ENCODE results near the gene TMIE. TPM values are rescaled to one million over a fixed set of nuclear protein-coding genes. Genes with fewer than 3 reads are reported as not detected.

Gene TMIE
- polyA plus RNA-seq, 3 donors: not detected

DNA sequence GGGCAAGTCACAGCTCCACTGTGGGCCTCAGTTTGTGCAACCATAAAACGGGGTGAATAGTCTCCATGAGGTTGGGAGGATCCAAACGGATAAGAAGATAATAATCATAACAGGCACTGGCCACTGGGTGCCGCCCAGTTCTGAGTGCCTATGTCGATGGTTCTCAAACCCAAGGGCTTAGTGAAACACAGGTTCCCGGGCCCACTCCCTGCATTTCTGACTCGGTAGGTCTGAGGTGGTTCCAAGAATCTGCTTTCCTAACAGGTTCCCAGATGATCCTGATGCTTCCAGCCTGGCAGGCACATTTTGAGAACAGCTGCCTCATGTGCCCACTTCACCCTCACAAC, 28.9 kb upstream of the TMIE start:
- Mint-ChIP-seq H3K4me1 (peaks cover 2% of the 10 kb centered on the region), H3K27ac (no peak overlapping the region), H3K4me3 (no peak overlapping the region), H3K36me3 (no peaks in the 10 kb centered on the region), H3K27me3 (ENCODE audit: low read depth in 3 of 3) (peaks cover 0 to 2% (median 2%) of the 10 kb centered on the region in 3 donors), H3K9me3 (peaks cover 0 to 2% (median 0%) of the 10 kb centered on the region in 7 donors)
- Histone ChIP-seq H3K4me3 (replicated peaks in 1 of 3; ENCODE audit: low read depth in 2 of 3, low read length in 3 of 3) (no peak overlapping the region), H3K9ac (ENCODE audit: insufficient read depth, low read length, poor library complexity, severe bottlenecking) (no peak overlapping the region), H3K9me3 (replicated peaks in 1 of 2; ENCODE audit: control insufficient read depth in 1 of 2, insufficient read depth in 1 of 2, low read length in 2 of 2) (no peaks in the 10 kb centered on the region), H3K79me2 (ENCODE audit: insufficient read depth, low read length) (no peaks in the 10 kb centered on the region), H4K20me1 (ENCODE audit: insufficient read depth, low read length) (no peaks in the 10 kb centered on the region), H3K36me3 (replicated peaks in 1 of 2; ENCODE audit: control insufficient read depth in 1 of 2, insufficient read depth in 2 of 2, low read length in 2 of 2) (no peaks in the 10 kb centered on the region), H3K4me2 (replicated peaks; ENCODE audit: extremely low read depth, low read length, poor library complexity, severe bottlenecking) (no peak overlapping the region), H3K27me3 (ENCODE audit: control insufficient read depth in 2 of 2, insufficient read depth in 2 of 2, low read length in 2 of 2) (no peaks in the 10 kb centered on the region), H3K4me1 (ENCODE audit: control insufficient read depth in 1 of 2, insufficient read depth in 2 of 2, low read length in 2 of 2) (no peaks in the 10 kb centered on the region), H3K27ac (ENCODE audit: low read depth in 1 of 2, low read length in 2 of 2) (no peak overlapping the region), H2AFZ (ENCODE audit: insufficient read depth, low read depth, low read length, poor library complexity, severe bottlenecking) (no peak overlapping the region)
- intact Hi-C loops (cut with micrococcal nuclease): no loop called here
- no peak for DNase-seq
- WGBS (ENCODE audit: insufficient coverage): 100% methylated on average over 6 of the region's 6 CpGs
- TF ChIP-seq, protein P1, sequence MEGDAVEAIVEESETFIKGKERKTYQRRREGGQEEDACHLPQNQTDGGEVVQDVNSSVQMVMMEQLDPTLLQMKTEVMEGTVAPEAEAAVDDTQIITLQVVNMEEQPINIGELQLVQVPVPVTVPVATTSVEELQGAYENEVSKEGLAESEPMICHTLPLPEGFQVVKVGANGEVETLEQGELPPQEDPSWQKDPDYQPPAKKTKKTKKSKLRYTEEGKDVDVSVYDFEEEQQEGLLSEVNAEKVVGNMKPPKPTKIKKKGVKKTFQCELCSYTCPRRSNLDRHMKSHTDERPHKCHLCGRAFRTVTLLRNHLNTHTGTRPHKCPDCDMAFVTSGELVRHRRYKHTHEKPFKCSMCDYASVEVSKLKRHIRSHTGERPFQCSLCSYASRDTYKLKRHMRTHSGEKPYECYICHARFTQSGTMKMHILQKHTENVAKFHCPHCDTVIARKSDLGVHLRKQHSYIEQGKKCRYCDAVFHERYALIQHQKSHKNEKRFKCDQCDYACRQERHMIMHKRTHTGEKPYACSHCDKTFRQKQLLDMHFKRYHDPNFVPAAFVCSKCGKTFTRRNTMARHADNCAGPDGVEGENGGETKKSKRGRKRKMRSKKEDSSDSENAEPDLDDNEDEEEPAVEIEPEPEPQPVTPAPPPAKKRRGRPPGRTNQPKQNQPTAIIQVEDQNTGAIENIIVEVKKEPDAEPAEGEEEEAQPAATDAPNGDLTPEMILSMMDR (IDR thresholded peaks at IDR 0.05): no peak

DNA sequence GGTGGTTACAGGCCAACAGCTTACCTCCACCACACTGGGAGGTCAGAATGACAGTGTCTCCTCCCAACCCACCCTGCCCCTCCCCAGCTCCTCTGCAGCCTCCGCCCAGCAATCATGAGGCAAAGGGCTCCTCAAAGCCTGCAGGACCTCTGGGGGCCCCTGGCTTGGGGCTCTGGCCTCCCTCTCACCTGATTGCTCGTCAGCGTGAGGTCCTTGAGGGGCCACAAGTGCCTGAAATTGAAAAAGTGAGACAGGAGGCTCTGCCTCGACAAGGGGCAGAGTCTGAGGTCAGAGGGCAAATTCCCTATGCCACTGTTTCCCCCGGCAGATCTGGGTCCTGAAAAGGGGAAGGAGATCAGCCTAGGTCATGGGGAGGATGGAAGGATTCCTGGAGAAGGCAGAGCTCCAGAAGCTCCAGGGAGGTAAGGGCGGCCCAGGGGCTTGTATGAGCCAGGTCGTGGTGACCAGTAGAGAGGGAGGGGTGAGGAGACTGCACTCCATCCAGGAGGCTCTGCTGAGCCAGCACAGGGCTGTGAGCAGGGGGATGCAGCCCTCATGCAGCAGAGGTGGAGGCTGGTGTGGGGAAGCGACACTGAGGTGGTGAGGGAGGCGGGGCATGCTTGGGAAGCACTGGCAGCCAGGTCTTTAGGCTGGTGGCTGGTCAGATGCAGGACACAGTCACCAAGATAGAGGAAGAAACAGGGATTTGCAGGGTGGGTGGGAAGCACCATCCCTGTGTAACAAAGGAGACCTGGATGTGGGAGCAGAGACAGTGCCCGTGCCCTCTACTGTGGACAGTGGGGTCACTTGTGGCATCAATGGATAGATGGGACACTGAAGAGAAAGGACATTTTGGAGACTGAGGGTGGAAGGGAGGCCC, 27.8 kb upstream of the TMIE start:
- TF ChIP-seq, protein P1 (IDR thresholded peaks at IDR 0.05): no peak
- H3K79me2 ChIP-seq (ENCODE audit: insufficient read depth, low read length): no peaks in the 10 kb centered on the region
- no peak overlapping the region for H3K4me2 ChIP-seq (replicated peaks; ENCODE audit: extremely low read depth, low read length, poor library complexity, severe bottlenecking)
- no peak for DNase-seq
- 90% methylated on average over 9 of the region's 10 CpGs for WGBS (ENCODE audit: insufficient coverage)
- Mint-ChIP-seq H3K27me3 (ENCODE audit: low read depth in 3 of 3) (peaks cover 0 to 2% (median 2%) of the 10 kb centered on the region in 3 donors), H3K4me3 (no peak overlapping the region), H3K9me3 (peaks cover 0 to 2% (median 0%) of the 10 kb centered on the region in 7 donors), H3K4me1 (peaks cover 6% of the 10 kb centered on the region), H3K36me3 (no peaks in the 10 kb centered on the region), H3K27ac (peak overlapping the region in 1 of 7 donors; percentile 84)
- H3K36me3 ChIP-seq (replicated peaks in 1 of 2; ENCODE audit: control insufficient read depth in 1 of 2, insufficient read depth in 2 of 2, low read length in 2 of 2): no peaks in the 10 kb centered on the region
- H3K4me3 ChIP-seq (replicated peaks in 1 of 3; ENCODE audit: low read depth in 2 of 3, low read length in 3 of 3): no peak overlapping the region
- H2AFZ ChIP-seq (ENCODE audit: insufficient read depth, low read depth, low read length, poor library complexity, severe bottlenecking): no peak overlapping the region
- H3K9ac ChIP-seq (ENCODE audit: insufficient read depth, low read length, poor library complexity, severe bottlenecking): no peak overlapping the region
- intact Hi-C loops (cut with micrococcal nuclease): no loop called here
- H3K27ac ChIP-seq (ENCODE audit: low read depth in 1 of 2, low read length in 2 of 2): no peak overlapping the region
- no peaks in the 10 kb centered on the region for H3K4me1 ChIP-seq (ENCODE audit: control insufficient read depth in 1 of 2, insufficient read depth in 2 of 2, low read length in 2 of 2)
- no peaks in the 10 kb centered on the region for H3K9me3 ChIP-seq (replicated peaks in 1 of 2; ENCODE audit: control insufficient read depth in 1 of 2, insufficient read depth in 1 of 2, low read length in 2 of 2)
- H4K20me1 ChIP-seq (ENCODE audit: insufficient read depth, low read length): no peaks in the 10 kb centered on the region
- no peaks in the 10 kb centered on the region for H3K27me3 ChIP-seq (ENCODE audit: control insufficient read depth in 2 of 2, insufficient read depth in 2 of 2, low read length in 2 of 2)
